Measurements from ENCODE around the gene KRTAP19-6. TPM values are rescaled to one million over a fixed set of nuclear protein-coding genes. Genes with fewer than 3 reads are reported as not detected.

Gene KRTAP19-6
- total RNA-seq, 1 donor from 2014 or later: not detected

DNA sequence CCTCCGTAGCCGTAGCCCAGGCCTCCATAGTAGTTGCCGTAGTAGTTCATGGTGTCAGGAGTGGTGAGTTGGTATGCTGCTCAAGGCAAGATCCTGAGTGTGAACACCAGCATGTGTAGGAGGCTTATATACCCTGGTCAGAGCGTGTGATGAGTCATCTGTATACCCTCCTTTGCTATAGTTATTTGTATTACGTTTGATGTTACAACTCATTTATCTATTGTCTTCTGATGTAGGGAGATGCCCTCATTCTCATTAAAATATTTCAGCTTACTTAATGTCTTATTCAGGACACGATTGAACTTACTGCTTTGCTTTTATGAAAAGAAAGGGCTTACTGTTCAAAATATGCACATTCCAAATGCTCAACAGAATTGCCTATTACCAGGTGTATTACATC, 39.6 kb downstream of the KRTAP19-6 start, which contains the start of gene KRTAP19-5:
Gene KRTAP19-5, minus strand, starts transcription at position 101 of the 400 bp plus-strand sequence. Its CDS starts 51 bp downstream, at position 50.
- H3K9me3 ChIP-seq: no peaks in the 10 kb centered on the region
- ATAC-seq: no peak
- H3K27me3 ChIP-seq (ENCODE audit: low read depth): no peaks in the 10 kb centered on the region
- no peak within 1 kb of the TSS for H3K4me3 ChIP-seq
- no peak for TF ChIP-seq CTCF (IDR thresholded peaks at IDR 0.05)
- DNase-seq: no peak
- intact Hi-C loops (cut with DNase I): no loop called here
- H3K4me1 ChIP-seq: no peaks in the 10 kb centered on the region
- no peaks in the 10 kb centered on the region for H3K36me3 ChIP-seq
- no peak within 1 kb of the TSS for H3K27ac ChIP-seq

- ATAC-seq (no peak), DNase-seq (no peak)
- intact Hi-C loops (cut with DNase I): no loop called here
- Histone ChIP-seq H3K4me1 (no peaks in the 10 kb centered on the region), H3K27ac (no peak within 1 kb of the TSS), H3K36me3 (no peaks in the 10 kb centered on the region), H3K27me3 (ENCODE audit: low read depth) (no peaks in the 10 kb centered on the region), H3K9me3 (no peaks in the 10 kb centered on the region), H3K4me3 (no peak within 1 kb of the TSS)
- TF ChIP-seq CTCF (IDR thresholded peaks at IDR 0.05): no peak
These were observed 44.6 kb downstream of the KRTAP19-6 start, which contains the start of gene KRTAP19-4 for GRCh38 chr21:30497065-30497464. KRTAP19-4 (minus strand) TSS chr21:30497165; CDS start chr21:30497110, 55 bp downstream.

- intact Hi-C loops (cut with DNase I): no loop called here
- Histone ChIP-seq H3K27me3 (ENCODE audit: low read depth) (no peaks in the 10 kb centered on the region), H3K27ac (no peak within 1 kb of the TSS), H3K36me3 (no peaks in the 10 kb centered on the region), H3K9me3 (no peaks in the 10 kb centered on the region), H3K4me3 (no peak within 1 kb of the TSS), H3K4me1 (no peaks in the 10 kb centered on the region)
- ATAC-seq: no peak
- no peak for TF ChIP-seq CTCF (IDR thresholded peaks at IDR 0.05)
- DNase-seq: no peak
These were observed 49.7 kb downstream of the KRTAP19-6 start, which contains the start of gene KRTAP19-3 for GRCh38 chr21:30491963-30492428. KRTAP19-3 (minus strand) TSS chr21:30492013; CDS start chr21:30491957, 56 bp downstream.

Other genes with a start within 250 kb of the KRTAP19-6 start
- not detected for gene KRTAP26-1, start 221.5 kb downstream of the KRTAP19-6 start, total RNA-seq
- gene KRTAP27-1, start 204.2 kb downstream of the KRTAP19-6 start, total RNA-seq: not detected
- not detected for gene KRTAP23-1, start 193.3 kb downstream of the KRTAP19-6 start, total RNA-seq
- gene KRTAP13-2, start 169.6 kb downstream of the KRTAP19-6 start, total RNA-seq: not detected
- gene KRTAP13-1, start 145.8 kb downstream of the KRTAP19-6 start, total RNA-seq: not detected
- not detected for gene KRTAP13-3, start 115.9 kb downstream of the KRTAP19-6 start, total RNA-seq
- gene KRTAP13-4, start 111.6 kb downstream of the KRTAP19-6 start, total RNA-seq: not detected
- not detected for gene KRTAP15-1, start 101.6 kb downstream of the KRTAP19-6 start, total RNA-seq
- not detected for gene KRTAP19-1, start 61.5 kb downstream of the KRTAP19-6 start, total RNA-seq
- gene KRTAP19-2, start 54.4 kb downstream of the KRTAP19-6 start, total RNA-seq: not detected
- not detected for gene KRTAP19-3, start 49.9 kb downstream of the KRTAP19-6 start, total RNA-seq
- gene KRTAP19-4, start 44.7 kb downstream of the KRTAP19-6 start, total RNA-seq: not detected
- not detected for gene KRTAP19-5, start 39.7 kb downstream of the KRTAP19-6 start, total RNA-seq
- not detected for gene KRTAP19-7, start 19.4 kb upstream of the KRTAP19-6 start, total RNA-seq
- gene KRTAP22-2, start 48.5 kb upstream of the KRTAP19-6 start, total RNA-seq: not detected
- gene KRTAP6-3, start 50.6 kb upstream of the KRTAP19-6 start, total RNA-seq: not detected
- not detected for gene KRTAP6-2, start 57.0 kb upstream of the KRTAP19-6 start, total RNA-seq
- gene KRTAP22-1, start 59.2 kb upstream of the KRTAP19-6 start, total RNA-seq: not detected
- not detected for gene KRTAP6-1, start 72.1 kb upstream of the KRTAP19-6 start, total RNA-seq
- not detected for gene KRTAP20-1, start 74.6 kb upstream of the KRTAP19-6 start, total RNA-seq
- not detected for gene KRTAP20-4, start 78.8 kb upstream of the KRTAP19-6 start, total RNA-seq
- not detected for gene KRTAP20-2, start 93.3 kb upstream of the KRTAP19-6 start, total RNA-seq
- gene KRTAP20-3, start 101.0 kb upstream of the KRTAP19-6 start, total RNA-seq: not detected
- not detected for gene KRTAP21-3, start 176.9 kb upstream of the KRTAP19-6 start, total RNA-seq
- not detected for gene KRTAP21-2, start 205.4 kb upstream of the KRTAP19-6 start, total RNA-seq
- not detected for gene KRTAP21-1, start 213.6 kb upstream of the KRTAP19-6 start, total RNA-seq